Cardiac fibroblast (primary cell): Measurements from ENCODE around the gene SLCO2A1.

ENCODE experiments used
- DNase-seq, 2 donors: peaks; one replicate each; pipeline versions ENCODE4 v3.0.0 to v3.0.0-alpha.2; 2010; ENCODE audit warnings: low read depth in 2 of 2
- H3K4me3 ChIP-seq, 2 donors: replicated peaks in 1 of 2; 1 replicate in 1 of 2; 2 replicates in 1 of 2; pipeline ENCODE4 v1.5.1; 2011; ENCODE audit warnings: low read depth in 2 of 2, low read length in 2 of 2, mild to moderate bottlenecking in 2 of 2, moderate library complexity in 1 of 2
- CTCF ChIP-seq: IDR thresholded peaks from one replicate; pipeline ENCODE4 v1.5.1; 2011; ENCODE audit warnings: low read depth, mild to moderate bottlenecking, low read length, inconsistent platforms

SLCO2A1 gene

GRCh38 chr3:133941415-133941821 is 88.3 kb downstream of the SLCO2A1 start:
- no peak overlapping the region for H3K4me3 ChIP-seq
- DNase-seq: peak; percentile 27 to 80
- no peak for TF ChIP-seq CTCF

DNA sequence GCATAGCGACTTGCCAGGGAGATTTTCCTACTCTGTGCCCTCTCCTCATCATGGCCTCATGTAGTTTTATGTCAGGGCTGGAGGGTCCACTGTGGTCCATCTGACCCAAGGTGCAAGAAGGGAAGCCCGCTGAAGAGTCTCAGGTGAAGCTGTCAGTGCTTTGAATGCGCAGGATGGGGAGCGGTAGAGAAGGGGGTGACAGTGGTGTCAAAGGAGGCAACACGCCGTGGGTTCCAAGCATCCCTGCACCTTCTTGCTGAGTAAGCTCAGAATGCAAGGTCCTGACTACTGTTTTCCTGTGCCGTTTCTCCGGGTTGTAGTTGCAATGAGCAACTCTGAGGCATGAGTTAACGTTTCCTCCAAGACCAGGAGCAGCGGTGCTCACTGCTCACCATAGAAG is 89.2 kb downstream of the SLCO2A1 start:
- no peak for DNase-seq
- no peak for TF ChIP-seq CTCF
- H3K4me3 ChIP-seq: no peak overlapping the region

- no peak for TF ChIP-seq CTCF
- no peak overlapping the region for H3K4me3 ChIP-seq
- no peak for DNase-seq
Measured at GRCh38 chr3:133939463-133939835, 90.3 kb downstream of the SLCO2A1 start.

- H3K4me3 ChIP-seq: no peak overlapping the region
- peak; percentile 22 for TF ChIP-seq CTCF
- peak; percentile 31 to 41 for DNase-seq
Measured at GRCh38 chr3:133938770-133939462, 90.8 kb downstream of the SLCO2A1 start.

GRCh38 chr3:133937756-133938601 is 91.7 kb downstream of the SLCO2A1 start:
- DNase-seq: peak; percentile 28 to 84
- no peak for TF ChIP-seq CTCF

GRCh38 chr3:133937061-133937686 is 92.6 kb downstream of the SLCO2A1 start:
- TF ChIP-seq CTCF: no peak
- no peak overlapping the region for H3K4me3 ChIP-seq
- no peak for DNase-seq

More at GRCh38 chr3:133937756-133938601, 91.7 kb downstream of the SLCO2A1 start:
- H3K4me3 ChIP-seq: no peak overlapping the region
